ENCODE results near the gene LHX3.

GRCh38 chr9:136199391-136200288, 5.3 kb downstream of the LHX3 start:
- TF ChIP-seq EZH2 (IDR thresholded peaks at IDR 0.05; ENCODE audit: borderline replicate concordance, control insufficient read depth, low read depth, low read length) (no peak), GATAD2B (conservative IDR thresholded peaks at IDR 0.05; ENCODE audit: low read depth) (no peak), ZNF24 (IDR thresholded peaks at IDR 0.05) (no peak), TARDBP (IDR thresholded peaks at IDR 0.05; ENCODE audit: borderline replicate concordance) (no peak), POLR2A (IDR thresholded peaks at IDR 0.05; ENCODE audit: low read depth, low read length) (no peak), GABPA (IDR thresholded peaks at IDR 0.05; ENCODE audit: low read depth) (no peak), ZBTB4 (CRISPR knock-in tag; IDR thresholded peaks at IDR 0.05) (no peak), BRCA1 (IDR thresholded peaks at IDR 0.05; ENCODE audit: low read depth, low read length) (no peak), ZNF592 (IDR thresholded peaks at IDR 0.05) (no peak), TAF1 (IDR thresholded peaks at IDR 0.05; ENCODE audit: borderline replicate concordance, low read depth, low read length) (no peak), CREB1 (IDR thresholded peaks at IDR 0.05; ENCODE audit: low read depth) (no peak)
- TF ChIP-seq, protein P1, sequence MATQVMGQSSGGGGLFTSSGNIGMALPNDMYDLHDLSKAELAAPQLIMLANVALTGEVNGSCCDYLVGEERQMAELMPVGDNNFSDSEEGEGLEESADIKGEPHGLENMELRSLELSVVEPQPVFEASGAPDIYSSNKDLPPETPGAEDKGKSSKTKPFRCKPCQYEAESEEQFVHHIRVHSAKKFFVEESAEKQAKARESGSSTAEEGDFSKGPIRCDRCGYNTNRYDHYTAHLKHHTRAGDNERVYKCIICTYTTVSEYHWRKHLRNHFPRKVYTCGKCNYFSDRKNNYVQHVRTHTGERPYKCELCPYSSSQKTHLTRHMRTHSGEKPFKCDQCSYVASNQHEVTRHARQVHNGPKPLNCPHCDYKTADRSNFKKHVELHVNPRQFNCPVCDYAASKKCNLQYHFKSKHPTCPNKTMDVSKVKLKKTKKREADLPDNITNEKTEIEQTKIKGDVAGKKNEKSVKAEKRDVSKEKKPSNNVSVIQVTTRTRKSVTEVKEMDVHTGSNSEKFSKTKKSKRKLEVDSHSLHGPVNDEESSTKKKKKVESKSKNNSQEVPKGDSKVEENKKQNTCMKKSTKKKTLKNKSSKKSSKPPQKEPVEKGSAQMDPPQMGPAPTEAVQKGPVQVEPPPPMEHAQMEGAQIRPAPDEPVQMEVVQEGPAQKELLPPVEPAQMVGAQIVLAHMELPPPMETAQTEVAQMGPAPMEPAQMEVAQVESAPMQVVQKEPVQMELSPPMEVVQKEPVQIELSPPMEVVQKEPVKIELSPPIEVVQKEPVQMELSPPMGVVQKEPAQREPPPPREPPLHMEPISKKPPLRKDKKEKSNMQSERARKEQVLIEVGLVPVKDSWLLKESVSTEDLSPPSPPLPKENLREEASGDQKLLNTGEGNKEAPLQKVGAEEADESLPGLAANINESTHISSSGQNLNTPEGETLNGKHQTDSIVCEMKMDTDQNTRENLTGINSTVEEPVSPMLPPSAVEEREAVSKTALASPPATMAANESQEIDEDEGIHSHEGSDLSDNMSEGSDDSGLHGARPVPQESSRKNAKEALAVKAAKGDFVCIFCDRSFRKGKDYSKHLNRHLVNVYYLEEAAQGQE (IDR thresholded peaks at IDR 0.05; ENCODE audit: low read depth, low read length) = no peak
- TF ChIP-seq, protein P2, sequence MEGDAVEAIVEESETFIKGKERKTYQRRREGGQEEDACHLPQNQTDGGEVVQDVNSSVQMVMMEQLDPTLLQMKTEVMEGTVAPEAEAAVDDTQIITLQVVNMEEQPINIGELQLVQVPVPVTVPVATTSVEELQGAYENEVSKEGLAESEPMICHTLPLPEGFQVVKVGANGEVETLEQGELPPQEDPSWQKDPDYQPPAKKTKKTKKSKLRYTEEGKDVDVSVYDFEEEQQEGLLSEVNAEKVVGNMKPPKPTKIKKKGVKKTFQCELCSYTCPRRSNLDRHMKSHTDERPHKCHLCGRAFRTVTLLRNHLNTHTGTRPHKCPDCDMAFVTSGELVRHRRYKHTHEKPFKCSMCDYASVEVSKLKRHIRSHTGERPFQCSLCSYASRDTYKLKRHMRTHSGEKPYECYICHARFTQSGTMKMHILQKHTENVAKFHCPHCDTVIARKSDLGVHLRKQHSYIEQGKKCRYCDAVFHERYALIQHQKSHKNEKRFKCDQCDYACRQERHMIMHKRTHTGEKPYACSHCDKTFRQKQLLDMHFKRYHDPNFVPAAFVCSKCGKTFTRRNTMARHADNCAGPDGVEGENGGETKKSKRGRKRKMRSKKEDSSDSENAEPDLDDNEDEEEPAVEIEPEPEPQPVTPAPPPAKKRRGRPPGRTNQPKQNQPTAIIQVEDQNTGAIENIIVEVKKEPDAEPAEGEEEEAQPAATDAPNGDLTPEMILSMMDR (IDR thresholded peaks at IDR 0.05 in 2 of 3, conservative IDR thresholded peaks at IDR 0.05 in 1 of 3; ENCODE audit: control insufficient read depth in 2 of 3, extremely low read depth in 1 of 3, insufficient read depth in 1 of 3, low read depth in 3 of 3, low read length in 3 of 3) = no peak
- TF ChIP-seq, protein P3, sequence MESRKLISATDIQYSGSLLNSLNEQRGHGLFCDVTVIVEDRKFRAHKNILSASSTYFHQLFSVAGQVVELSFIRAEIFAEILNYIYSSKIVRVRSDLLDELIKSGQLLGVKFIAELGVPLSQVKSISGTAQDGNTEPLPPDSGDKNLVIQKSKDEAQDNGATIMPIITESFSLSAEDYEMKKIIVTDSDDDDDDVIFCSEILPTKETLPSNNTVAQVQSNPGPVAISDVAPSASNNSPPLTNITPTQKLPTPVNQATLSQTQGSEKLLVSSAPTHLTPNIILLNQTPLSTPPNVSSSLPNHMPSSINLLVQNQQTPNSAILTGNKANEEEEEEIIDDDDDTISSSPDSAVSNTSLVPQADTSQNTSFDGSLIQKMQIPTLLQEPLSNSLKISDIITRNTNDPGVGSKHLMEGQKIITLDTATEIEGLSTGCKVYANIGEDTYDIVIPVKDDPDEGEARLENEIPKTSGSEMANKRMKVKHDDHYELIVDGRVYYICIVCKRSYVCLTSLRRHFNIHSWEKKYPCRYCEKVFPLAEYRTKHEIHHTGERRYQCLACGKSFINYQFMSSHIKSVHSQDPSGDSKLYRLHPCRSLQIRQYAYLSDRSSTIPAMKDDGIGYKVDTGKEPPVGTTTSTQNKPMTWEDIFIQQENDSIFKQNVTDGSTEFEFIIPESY (IDR thresholded peaks at IDR 0.05) = no peak

All from GM12878 (cell line).